ENCODE data around the gene GALNT2.

DNA sequence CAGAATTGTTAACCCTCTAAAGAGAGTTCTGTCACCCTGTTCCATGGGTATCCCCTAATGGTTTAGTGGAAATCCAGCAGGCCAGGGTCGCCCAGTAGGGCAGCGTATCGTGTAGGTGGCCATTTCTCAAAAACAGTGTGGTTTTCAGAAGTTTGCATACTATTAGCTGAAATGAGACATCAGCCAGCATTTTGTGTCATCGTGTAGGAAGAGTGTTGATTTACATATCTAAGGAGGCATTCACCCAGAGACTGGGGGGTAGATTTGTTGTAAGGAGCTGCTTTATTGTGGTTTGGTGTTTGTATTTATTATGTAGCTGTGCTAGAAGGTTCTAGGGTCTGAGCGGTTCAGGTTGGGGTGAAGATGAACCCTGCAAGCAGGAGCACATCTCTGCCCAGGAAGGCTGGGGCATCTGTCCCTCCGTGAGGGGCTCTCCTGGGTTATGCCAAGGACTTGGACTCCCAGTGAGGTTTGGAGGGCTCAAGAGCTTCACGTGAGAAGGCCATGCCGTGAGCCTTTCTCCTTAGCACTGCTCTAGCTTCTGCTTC lies 184.7 kb downstream of the GALNT2 start:
- no peak for TF ChIP-seq NR3C1 (IDR thresholded peaks at IDR 0.05)
- TF ChIP-seq, protein P1, sequence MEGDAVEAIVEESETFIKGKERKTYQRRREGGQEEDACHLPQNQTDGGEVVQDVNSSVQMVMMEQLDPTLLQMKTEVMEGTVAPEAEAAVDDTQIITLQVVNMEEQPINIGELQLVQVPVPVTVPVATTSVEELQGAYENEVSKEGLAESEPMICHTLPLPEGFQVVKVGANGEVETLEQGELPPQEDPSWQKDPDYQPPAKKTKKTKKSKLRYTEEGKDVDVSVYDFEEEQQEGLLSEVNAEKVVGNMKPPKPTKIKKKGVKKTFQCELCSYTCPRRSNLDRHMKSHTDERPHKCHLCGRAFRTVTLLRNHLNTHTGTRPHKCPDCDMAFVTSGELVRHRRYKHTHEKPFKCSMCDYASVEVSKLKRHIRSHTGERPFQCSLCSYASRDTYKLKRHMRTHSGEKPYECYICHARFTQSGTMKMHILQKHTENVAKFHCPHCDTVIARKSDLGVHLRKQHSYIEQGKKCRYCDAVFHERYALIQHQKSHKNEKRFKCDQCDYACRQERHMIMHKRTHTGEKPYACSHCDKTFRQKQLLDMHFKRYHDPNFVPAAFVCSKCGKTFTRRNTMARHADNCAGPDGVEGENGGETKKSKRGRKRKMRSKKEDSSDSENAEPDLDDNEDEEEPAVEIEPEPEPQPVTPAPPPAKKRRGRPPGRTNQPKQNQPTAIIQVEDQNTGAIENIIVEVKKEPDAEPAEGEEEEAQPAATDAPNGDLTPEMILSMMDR (IDR thresholded peaks at IDR 0.05), result no peak
- no peak for TF ChIP-seq POLR2A (IDR thresholded peaks at IDR 0.05; ENCODE audit: low read length)
- no peak for TF ChIP-seq CEBPB (IDR thresholded peaks at IDR 0.05)
- no peak for TF ChIP-seq CBX8 (IDR thresholded peaks at IDR 0.05)
- no peak for TF ChIP-seq JUN (IDR thresholded peaks at IDR 0.05)
- no peak for TF ChIP-seq MAZ (IDR thresholded peaks at IDR 0.05; ENCODE audit: borderline replicate concordance, low read depth, low read length)
- TF ChIP-seq, protein P2, sequence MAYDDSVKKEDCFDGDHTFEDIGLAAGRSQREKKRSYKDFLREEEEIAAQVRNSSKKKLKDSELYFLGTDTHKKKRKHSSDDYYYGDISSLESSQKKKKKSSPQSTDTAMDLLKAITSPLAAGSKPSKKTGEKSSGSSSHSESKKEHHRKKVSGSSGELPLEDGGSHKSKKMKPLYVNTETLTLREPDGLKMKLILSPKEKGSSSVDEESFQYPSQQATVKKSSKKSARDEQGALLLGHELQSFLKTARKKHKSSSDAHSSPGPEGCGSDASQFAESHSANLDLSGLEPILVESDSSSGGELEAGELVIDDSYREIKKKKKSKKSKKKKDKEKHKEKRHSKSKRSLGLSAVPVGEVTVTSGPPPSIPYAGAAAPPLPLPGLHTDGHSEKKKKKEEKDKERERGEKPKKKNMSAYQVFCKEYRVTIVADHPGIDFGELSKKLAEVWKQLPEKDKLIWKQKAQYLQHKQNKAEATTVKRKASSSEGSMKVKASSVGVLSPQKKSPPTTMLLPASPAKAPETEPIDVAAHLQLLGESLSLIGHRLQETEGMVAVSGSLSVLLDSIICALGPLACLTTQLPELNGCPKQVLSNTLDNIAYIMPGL (CRISPR knock-in tag; IDR thresholded peaks at IDR 0.05; ENCODE audit: borderline replicate concordance), result no peak
- TF ChIP-seq, protein P3, sequence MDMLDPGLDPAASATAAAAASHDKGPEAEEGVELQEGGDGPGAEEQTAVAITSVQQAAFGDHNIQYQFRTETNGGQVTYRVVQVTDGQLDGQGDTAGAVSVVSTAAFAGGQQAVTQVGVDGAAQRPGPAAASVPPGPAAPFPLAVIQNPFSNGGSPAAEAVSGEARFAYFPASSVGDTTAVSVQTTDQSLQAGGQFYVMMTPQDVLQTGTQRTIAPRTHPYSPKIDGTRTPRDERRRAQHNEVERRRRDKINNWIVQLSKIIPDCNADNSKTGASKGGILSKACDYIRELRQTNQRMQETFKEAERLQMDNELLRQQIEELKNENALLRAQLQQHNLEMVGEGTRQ (IDR thresholded peaks at IDR 0.05), result no peak
- TF ChIP-seq RCOR1 (IDR thresholded peaks at IDR 0.05; ENCODE audit: low read depth, low read length), result no peak
- TF ChIP-seq, protein P4, sequence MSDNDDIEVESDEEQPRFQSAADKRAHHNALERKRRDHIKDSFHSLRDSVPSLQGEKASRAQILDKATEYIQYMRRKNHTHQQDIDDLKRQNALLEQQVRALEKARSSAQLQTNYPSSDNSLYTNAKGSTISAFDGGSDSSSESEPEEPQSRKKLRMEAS (IDR thresholded peaks at IDR 0.05), result no peak
- TF ChIP-seq RAD21 (conservative IDR thresholded peaks at IDR 0.05 in 1 of 2, IDR thresholded peaks at IDR 0.05 in 1 of 2), result no peak
- TF ChIP-seq GATA3 (IDR thresholded peaks at IDR 0.05; ENCODE audit: borderline replicate concordance), result no peak

Measured in A549 (cell line).